ENCODE results near the gene JPT1.

DNA sequence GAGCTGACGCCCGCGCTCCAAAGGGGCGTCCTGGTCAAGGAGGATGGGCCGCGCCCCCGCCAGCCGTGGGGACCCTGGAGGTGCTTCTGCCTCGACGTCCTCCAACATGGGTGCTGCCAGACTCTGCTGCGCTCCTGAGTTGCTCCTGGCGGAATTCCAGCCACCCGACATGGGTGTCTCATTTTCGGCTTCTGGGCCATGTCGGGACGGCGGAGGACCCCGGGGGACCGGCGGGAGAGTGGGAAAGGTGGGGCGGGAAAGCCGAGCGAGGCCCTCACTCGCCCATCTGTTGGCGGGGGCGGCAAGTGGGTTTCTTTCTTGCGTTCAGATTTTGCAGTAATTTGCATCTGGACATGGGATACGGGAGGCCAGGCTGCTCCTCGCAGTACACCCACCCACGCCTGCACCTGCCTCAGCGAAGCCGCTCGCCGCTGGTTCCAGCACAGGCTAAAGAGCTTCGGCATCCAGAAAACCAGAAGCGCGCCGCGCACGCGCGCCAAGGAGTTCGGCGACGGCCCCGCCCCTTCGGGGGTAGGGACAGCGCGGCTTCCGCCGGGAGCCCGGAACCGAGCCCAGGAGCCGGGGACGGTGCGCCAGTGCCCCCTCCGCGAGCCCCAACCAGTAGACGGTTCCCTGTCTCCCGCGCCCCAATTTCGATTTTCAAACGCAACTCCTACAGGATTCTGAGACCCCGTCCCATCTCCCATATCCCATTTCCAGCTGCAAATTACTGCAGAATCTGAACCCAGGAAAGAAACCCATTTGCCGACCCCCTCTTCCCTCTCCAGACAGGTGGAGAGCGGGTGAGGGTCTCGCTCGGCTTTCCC is 44.7 kb downstream of the JPT1 start, which contains the start of gene ARMC7:
- TF ChIP-seq, protein P1, sequence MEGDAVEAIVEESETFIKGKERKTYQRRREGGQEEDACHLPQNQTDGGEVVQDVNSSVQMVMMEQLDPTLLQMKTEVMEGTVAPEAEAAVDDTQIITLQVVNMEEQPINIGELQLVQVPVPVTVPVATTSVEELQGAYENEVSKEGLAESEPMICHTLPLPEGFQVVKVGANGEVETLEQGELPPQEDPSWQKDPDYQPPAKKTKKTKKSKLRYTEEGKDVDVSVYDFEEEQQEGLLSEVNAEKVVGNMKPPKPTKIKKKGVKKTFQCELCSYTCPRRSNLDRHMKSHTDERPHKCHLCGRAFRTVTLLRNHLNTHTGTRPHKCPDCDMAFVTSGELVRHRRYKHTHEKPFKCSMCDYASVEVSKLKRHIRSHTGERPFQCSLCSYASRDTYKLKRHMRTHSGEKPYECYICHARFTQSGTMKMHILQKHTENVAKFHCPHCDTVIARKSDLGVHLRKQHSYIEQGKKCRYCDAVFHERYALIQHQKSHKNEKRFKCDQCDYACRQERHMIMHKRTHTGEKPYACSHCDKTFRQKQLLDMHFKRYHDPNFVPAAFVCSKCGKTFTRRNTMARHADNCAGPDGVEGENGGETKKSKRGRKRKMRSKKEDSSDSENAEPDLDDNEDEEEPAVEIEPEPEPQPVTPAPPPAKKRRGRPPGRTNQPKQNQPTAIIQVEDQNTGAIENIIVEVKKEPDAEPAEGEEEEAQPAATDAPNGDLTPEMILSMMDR (conservative IDR thresholded peaks at IDR 0.05; ENCODE audit: low read length) = no peak
- TF ChIP-seq EZH2phosphoT487 (IDR thresholded peaks at IDR 0.05; ENCODE audit: borderline replicate concordance) = no peak

Data from Loucy (cell line).